ENCODE data around the gene GNA15. TPM values are rescaled to one million over a fixed set of nuclear protein-coding genes. Genes with fewer than 3 reads are reported as not detected.

Gene GNA15
- total RNA-seq, 2 donors from 2014 or later = 7.0 to 9.9 TPM

DNA sequence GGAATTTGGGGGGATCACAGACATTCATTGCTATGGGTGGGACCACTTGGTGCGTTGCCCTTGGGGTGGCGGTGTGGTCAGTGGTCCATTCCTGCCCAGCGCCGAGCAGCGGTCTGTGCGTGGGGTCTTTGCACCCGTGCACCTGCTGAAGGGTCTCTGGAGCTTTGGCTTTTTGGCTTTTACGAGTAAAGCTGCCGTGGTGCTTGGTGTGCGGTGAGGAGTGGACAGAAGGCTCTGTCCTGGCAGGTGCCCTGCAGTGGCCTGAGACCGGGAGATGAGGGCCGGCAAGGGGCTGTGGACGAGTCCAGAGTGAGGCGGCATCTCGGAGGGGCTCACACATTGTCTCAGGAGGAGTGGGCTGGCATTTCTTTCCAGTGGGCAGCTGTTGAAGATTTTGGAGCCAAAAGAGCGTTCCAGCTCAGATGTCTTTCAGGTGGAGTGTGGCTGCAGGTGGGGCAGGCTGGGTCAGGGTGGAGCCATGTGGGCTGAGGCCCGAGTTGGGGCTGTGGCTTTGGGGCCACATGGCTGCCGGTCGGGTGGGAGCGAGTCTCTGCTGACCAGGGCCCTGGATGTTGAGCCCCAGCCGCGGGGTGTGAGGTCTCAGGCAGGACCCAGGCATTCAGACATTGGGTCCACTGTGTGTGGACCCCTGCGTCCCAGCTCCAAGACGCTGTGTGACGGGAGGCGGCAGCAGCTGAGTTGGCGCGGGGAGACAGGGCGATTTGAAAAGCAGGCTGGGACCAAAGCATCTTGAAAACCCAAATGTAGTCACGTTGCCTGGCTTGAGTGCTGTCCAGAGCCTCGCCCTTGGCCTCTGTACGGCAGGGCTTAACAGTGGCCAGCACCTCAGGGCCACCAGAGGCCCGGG is 30.0 kb upstream of the GNA15 start:
- DNase-seq (ENCODE audit: low spot score) = no peak
- intact Hi-C loops (cut with DNase I) = loop anchor here (10.0 kb wide), 1 partner anchor 141 kb away; no protein-coding TSS in a partner anchor

DNA sequence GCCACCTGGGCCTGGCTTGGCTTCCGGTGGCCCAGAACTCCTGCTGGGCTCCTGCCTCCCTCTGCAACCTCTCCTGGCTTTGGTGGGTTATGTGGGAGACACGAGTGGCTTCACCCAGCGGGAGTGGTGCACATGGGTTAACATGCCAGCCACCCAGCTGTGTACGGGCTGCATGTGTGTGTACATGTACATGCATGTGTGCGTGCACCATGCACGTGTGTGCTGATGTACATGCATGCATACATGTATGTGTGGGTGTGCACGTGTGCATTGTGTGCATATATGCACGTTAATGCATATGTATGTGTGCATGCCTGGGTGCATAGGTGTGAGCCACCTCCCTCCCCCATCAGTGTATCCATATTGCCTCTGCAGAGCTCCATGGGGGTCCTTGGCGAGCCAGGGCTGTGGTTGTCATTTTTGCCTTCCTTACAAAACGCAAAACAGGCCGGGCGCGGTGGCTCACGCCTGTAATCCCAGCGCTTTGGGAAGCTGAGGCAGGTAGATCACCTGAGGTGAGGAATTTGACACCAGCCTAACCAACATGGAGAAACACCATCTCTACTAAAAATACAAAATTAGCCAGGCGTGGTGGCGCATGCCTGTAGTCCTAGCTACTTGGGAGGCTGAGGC is 29.2 kb upstream of the GNA15 start:
- DNase-seq (ENCODE audit: low spot score) = no peak
- intact Hi-C loops (cut with DNase I) = loop anchor here (10.0 kb wide), 1 partner anchor 142 kb away; no protein-coding TSS in a partner anchor

DNA sequence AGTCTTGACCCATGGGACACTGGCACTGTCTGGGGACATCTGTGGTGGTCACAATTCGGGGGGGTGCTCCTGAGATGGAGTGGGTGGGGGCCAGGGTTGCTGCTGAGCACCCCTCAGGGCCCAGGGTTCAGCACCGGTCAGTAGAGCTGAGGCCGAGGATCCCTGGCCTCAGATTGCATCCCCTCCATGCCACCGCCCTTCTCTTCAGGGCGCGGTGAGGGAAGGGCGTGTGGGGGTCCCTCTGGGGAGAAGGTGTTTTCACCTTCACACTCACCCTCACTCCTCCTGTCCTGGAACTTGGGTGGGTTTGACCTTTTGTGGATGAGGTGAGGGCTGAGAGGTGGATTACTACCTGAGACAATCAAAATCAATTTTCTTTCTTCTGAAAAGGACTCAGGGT is 28.2 kb upstream of the GNA15 start:
- no peak for DNase-seq (ENCODE audit: low spot score)
- intact Hi-C loops (cut with DNase I) = loop anchor here (10.0 kb wide), 1 partner anchor 143 kb away; no protein-coding TSS in a partner anchor

DNA sequence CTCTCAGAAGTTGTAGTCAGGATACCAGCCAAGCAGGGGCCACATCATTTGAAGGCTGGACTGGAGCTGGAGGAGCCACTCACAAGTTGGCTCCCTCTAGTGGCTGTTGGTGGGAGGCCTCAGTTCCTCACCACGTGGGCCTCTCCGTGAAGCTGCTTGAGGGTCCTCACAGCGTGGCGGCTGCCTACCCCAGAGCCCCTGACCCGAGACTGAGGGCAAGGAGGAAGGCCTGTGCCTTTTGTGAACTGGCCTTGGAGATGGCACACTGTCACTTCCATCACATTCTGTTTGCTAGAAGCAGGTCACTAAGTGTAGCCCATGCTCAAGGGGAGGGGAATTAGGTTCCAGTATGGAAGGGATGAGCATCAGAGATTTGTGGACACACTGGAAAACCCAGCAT is 27.1 kb upstream of the GNA15 start:
- intact Hi-C loops (cut with DNase I) = loop anchor here (10.0 kb wide), 1 partner anchor 144 kb away; no protein-coding TSS in a partner anchor
- no peak for DNase-seq (ENCODE audit: low spot score)

DNA sequence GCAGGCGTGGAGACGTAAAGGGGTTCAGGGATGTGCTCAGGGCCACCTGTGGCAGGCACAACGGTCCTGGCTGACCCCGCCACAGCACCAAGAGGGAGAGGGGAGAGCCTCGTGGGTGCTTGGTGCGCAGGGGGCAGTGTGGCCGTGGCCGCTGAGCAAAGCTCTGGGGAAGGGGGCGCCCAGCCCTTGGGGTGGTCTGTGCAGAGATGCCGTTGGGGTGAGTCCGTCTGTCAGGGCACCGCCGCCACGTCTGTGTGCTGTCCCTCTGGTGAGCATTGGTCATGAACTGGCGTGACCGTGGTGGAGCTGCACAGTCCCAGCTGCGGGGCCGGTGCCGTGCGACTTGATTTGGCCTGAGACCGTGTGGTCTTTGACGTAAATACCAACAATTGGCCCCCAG is 26.3 kb upstream of the GNA15 start:
- DNase-seq (ENCODE audit: low spot score) = no peak
- intact Hi-C loops (cut with DNase I) = loop anchor here (10.0 kb wide), 1 partner anchor 145 kb away; no protein-coding TSS in a partner anchor

DNA sequence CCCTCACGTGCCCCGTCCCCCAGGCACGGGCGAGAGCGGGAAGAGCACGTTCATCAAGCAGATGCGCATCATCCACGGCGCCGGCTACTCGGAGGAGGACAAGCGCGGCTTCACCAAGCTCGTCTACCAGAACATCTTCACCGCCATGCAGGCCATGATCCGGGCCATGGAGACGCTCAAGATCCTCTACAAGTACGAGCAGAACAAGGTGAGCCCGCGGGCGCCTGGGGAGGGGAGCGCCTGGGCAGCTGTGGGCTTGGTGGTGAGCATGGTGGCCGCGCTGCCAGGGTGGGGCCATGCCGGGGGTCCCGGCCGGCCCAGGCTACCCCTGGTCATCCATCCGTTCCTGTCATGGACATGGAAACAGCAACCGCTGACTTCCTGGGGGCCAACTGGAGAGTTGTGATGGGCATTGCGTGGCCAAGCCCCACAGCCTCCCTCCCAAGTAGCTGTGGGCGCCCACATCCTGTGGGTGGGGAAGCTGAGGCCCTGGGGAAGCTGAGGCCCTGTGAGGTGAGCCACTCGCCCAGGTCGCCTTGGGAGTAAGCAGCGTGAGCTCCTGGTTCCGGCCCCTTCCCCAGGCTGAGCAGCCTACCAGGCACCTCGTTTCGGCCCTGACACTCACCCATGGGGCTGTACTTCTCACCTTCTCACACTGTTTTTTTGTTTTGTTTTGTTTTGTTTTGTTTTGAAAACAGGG is 25.6 kb upstream of the GNA15 start:
- no peak for DNase-seq (ENCODE audit: low spot score)
- intact Hi-C loops (cut with DNase I) = no loop called here

DNA sequence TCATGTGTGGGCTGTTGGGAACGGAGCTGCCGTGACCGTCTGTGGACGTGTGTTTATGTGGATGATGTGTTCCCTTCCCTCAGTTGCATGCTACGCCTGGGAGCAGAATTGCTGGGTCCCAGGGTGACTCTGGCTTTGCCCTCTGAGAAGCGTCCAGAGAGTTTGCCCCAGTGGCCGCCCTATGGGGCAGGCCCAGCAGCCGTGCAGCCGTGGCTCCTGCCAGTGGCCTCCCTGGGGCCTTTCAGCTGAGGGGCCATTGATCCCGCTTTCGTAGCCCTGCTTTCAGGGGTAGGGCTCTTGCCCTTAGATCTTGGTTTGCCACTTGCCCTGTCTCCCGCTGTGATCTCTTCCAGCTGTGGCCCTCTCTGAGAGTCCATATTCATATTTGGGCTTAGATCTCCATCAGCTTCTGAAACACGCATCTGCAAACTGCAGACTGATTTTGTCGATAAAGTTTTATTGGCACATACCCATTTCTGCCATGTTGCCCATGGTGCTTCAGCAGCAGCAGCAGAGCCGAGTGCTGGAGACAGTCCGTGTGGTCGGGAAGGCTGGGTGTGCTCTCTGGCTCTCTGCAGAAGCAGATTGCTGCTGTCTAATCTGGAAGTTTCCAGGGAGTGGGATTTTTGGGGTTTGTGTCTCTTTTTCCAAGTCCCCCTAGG is 24.1 kb upstream of the GNA15 start:
- DNase-seq (ENCODE audit: low spot score) = no peak
- intact Hi-C loops (cut with DNase I) = no loop called here

DNA sequence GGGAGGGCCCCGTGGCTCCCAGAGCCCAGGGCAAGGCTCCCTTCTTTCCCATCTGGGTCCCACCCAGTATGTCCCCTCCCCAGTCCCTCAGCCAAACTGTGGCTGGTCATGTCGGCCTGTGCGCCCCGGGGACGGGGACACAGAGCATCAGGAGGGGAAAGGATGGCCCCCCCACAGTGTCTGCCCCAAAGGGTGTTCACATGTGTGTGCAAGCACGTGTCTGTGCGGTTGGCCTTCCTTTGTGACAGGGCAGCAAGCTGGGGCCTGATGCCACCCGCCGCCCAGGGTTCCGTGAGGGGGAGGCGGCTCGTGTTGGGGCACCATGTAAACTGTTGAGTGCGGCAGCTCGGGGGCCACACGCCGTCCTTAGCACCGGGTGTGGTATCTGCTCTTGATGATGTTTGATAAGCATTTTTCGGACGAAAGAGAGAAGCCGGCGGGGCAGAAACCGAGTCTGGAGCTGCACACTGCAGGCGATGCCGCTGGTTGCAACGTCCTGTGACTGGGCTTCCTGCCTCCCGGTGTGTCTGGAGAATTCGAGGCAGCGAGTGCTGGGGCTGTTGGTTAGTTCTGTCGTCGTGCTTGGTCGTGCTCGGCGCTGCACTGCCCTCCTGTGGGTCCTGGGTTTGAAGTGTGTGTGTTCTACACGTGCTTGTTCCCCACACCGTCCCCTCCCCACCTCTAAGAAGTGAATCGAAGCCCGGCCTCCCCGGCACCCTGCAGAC is 23.3 kb upstream of the GNA15 start:
- intact Hi-C loops (cut with DNase I) = no loop called here

DNA sequence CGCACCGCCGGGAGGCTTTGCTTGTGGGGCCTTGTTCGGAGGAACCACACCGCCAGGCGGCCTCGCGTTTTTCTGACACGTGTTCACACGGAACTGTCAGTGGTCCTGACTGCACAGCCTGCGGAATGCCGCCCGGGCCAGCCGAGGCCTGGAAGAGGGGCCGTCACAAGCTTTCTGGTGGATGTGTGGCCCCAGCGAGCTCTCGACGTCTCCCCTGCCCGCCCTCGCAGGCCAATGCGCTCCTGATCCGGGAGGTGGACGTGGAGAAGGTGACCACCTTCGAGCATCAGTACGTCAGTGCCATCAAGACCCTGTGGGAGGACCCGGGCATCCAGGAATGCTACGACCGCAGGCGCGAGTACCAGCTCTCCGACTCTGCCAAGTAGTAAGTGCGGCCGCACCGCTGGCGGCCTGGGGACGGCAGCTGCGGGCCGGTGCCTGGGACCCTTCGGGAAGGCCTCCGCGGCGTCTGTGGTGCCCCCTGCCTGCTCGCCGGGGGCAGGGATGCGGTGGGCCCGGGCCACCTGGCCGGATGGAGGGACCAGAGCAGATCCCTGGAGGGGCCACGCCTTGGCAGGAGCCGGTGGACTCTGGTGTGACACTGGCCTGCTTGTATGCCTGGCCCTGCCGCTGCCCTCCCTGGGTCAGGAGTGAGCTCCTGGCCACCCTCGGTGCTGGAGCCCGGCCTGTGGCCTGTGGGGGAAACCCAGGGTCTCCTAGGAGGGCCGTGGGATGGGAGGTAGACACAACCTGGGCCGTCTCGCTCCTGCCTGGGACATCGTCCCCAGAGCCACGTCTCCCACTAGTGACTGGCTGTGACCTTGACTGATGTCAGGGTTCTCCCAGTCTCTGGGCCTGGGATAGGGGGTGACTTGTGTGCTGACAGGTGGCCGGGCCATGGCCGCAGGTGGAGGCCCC is 22.5 kb upstream of the GNA15 start:
- intact Hi-C loops (cut with DNase I) = no loop called here
- no peak for DNase-seq (ENCODE audit: low spot score)

More for the DNA sequence above, 23.3 kb upstream of the GNA15 start:
- DNase-seq (ENCODE audit: low spot score) = no peak

DNA sequence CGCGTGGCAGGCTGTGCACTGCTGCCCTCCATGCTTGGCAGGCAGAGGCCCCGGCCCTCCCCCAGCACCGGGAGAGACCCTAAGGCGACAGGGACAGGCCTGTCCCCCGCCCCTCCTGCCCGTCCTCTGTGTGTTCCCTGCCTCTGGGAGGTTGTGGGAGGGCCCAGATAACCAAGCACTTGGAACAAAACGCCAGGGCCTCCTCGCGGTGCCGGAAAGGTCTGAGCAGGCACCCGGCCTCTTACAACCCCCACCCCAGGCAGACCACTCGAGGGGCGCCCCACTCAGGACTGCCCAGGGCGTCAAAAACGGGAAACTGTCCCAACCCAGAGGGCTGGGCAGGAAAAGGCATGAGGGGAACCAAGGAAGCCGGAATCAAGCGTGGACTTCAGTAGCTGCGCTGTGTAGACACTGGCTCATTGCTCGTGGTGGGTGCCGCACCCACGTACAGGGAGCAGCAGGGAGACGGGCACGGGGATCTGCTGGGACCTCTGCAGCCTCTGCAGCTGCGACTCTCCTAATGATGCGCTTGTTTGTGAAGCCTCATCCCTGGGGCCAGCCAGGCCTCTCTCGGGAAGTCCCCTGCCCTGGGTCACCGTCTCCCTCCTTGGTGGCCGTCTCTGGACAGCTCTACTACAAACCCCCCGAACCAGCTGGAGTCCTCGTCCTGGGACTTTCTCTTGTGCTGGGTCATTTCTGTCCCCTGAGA is 21.7 kb upstream of the GNA15 start:
- intact Hi-C loops (cut with DNase I) = no loop called here
- DNase-seq (ENCODE audit: low spot score) = no peak

DNA sequence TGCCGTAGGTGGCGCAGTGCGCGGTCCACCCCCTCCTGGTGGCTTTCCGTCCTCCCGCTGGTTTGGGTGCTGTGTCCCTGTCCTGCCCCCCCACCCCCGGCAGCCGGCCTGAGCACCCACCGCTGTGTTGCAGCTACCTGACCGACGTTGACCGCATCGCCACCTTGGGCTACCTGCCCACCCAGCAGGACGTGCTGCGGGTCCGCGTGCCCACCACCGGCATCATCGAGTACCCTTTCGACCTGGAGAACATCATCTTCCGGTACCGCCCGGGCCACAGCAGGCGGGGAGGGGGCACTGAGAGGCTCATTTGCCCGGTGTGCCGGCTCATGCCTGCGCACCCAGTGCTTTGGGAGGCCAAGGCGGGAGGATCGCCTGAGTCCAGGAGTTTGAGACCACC is 21.0 kb upstream of the GNA15 start:
- DNase-seq (ENCODE audit: low spot score) = no peak
- intact Hi-C loops (cut with DNase I) = no loop called here

DNA sequence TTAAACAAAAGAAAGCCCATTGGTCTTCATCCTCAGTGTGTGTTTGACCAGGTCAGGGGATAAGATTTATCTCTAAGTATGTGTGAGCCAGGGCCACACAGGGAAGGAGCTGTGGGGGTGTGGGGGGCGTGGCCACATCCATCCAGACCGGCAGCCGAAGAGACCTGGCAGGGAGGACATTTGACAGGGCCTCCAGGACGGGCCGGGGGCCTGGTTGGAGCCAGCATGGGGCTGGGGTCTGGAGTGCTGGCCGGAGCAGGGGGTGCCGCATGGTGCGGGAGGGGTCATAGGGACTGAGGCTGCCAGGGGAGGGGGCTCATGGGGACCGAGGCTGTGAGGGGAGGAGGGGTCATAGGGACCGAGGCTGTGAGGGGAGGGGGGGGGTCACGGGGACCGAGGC is 20.4 kb upstream of the GNA15 start:
- intact Hi-C loops (cut with DNase I) = no loop called here

DNA sequence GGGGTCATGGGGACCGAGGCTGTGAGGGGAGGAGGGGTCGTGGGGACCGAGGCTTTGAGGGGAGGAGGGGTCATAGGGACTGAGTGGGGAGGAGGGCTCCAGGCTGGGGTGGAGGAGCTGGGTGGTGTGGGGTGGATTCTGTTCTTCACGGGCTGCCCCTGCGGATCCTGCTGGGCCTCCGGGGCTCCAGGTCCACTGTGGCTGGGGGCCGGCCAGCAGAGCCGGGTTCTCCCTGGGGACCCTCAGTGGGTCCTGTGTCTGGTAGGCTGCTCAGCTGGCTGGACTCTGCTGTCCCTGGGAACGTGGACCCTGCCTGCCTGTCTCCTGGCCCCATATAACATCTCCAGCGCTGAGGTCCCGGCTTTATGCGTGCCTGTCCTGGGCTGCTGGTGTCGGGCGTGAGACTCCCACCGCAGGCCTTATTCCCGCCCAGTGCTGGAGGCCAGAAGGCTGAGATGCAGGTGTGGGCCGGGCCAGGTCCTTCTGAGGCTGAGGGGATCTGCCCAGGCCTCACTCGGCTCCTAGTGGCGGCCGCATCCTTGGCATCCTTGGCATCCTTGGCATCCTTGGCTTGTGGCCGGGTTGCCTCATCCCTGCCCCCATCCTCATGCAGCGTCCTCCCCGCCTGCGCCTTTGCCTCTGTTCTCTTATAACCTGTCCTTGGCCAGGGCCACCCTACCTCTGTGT is 19.8 kb upstream of the GNA15 start:
- intact Hi-C loops (cut with DNase I) = no loop called here
- DNase-seq (ENCODE audit: low spot score) = no peak

More for the DNA sequence above, 20.4 kb upstream of the GNA15 start:
- no peak for DNase-seq (ENCODE audit: low spot score)

DNA sequence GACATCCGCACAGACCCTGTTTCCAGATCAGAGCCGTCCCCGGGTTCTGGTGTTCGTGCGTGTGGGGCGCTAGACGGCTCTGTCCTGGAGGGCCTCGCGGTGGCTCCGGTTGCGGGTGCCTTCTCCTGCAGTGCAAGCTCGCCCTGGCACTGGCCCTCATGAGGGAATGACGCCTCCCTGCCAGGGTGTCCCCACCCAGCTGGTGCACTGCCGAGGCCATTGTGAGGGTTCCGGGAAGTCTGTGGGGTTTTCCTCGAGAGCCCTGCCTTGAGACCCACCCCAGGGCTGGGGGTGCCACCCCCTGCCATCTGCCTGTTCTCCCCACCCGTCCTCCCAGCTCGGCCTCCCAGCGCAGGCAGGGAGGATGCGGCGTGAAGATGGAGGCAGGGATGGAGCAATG is 19.2 kb upstream of the GNA15 start:
- DNase-seq (ENCODE audit: low spot score) = no peak
- intact Hi-C loops (cut with DNase I) = no loop called here

DNA sequence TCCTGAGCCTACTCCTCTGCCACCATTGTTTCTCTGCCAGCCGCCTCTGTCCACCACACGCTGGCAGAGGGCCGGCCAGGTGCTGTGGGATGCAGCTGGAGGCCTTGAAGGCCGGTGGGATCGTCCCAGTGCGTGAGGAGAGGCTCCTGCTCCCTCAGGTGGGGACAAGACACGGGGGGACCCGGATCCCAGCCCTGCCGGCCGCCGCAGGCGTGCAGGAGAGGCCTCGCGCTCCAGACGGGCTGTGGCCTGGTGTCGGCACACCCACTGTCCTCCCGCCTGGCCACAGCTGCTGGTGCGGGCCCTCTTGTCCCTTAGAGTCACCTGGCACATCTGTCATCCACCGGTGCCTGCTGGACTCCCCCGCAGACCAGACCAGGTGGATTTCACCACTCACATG is 18.1 kb upstream of the GNA15 start:
- no peak for DNase-seq (ENCODE audit: low spot score)
- intact Hi-C loops (cut with DNase I) = no loop called here

DNA sequence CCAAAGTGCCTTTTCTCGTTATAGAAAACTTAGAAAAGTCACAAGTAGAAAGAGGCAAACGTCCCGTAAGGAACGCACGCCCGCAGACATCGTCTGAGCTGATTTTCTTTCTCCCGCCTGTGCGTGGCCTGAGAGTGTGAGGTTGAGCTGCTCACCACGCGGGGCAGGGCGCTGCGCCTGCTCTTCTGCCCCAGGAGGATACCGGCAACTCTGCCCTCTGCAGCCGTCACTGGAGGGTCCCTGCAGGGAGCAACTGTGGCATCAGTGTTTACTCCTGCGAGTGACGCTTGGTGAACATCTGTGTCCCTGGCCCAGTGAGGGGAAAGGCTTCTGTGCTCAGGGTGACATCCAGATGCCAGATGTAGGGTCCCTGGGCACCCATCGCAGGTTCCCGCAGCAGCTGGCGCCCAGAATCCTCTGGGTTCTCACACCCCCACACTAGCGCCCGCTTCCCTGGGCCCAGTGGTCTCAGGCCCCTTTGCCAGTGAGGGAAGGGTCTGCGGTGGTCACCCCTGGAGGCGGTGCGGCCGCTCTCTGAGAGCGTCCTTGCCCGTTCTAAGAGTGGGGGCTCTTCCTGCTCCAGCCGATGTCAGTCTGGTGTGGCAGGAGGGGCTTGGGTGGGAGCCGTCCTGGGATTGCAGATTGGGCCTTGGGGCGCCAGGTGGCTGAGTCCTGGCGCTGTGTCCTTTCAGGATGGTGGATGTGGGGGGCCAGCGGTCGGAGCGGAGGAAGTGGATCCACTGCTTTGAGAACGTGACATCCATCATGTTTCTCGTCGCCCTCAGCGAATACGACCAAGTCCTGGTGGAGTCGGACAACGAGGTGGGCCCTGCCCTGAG is 17.4 kb upstream of the GNA15 start:
- DNase-seq (ENCODE audit: low spot score) = no peak
- intact Hi-C loops (cut with DNase I) = no loop called here

All from posterior vena cava (tissue), 2 donors.